PFSK-1 (cell line): Measurements from ENCODE around the gene PPP1R15B.

Experiments used
- FOXP2 ChIP-seq: optimal IDR thresholded peaks from 2 replicates; pipeline ENCODE3; 2011; ENCODE audit warnings: borderline replicate concordance, control low read depth, inconsistent platforms; ENCODE audit not compliant: insufficient read depth; ENCODE audit errors: extremely low read length, extremely low read depth
- POLR2AphosphoS5 ChIP-seq: IDR thresholded peaks from 2 replicates; pipeline ENCODE4 v1.6.1; 2012; ENCODE audit warnings: low read depth, mild to moderate bottlenecking, control low read depth, low read length, moderate library complexity
- REST ChIP-seq, 2 experiments: IDR thresholded peaks; 2 replicates each; pipeline versions ENCODE4 v1.6.1 to v1.8.0; 2011 to 2012; ENCODE audit warnings: low read depth in 2 of 2, low read length in 2 of 2, control low read depth in 1 of 2, inconsistent platforms in 1 of 2, mild to moderate bottlenecking in 1 of 2, moderate library complexity in 1 of 2; ENCODE audit not compliant: insufficient read depth in 1 of 2
- SIN3A ChIP-seq: IDR thresholded peaks from 2 replicates; pipeline ENCODE4 v1.6.1; 2012; ENCODE audit warnings: mild to moderate bottlenecking, low read length, moderate library complexity, borderline replicate concordance; ENCODE audit not compliant: insufficient read depth
- TAF1 ChIP-seq: IDR thresholded peaks from 2 replicates; pipeline ENCODE4 v1.6.1; 2012; ENCODE audit warnings: low read length, control low read depth, borderline replicate concordance; ENCODE audit not compliant: insufficient read depth

GRCh38 chr1:204366759-204367158 lies 44.9 kb downstream of the PPP1R15B start:
- TF ChIP-seq REST (IDR thresholded peaks at IDR 0.05; ENCODE audit: insufficient read depth in 1 of 2, low read depth in 2 of 2, low read length in 2 of 2) (no peak), POLR2AphosphoS5 (no peak), SIN3A (no peak), TAF1 (no peak), FOXP2 (no peak)
